Measurements from ENCODE around the gene CST9. TPM values are rescaled to one million over a fixed set of nuclear protein-coding genes. Genes with fewer than 3 reads are reported as not detected.

The CST9 gene
- total and polyA plus RNA-seq, 2 of the 8 experiments (the other 6 are each of a cell fraction or from before 2014, with no cell fraction given): 0.05 to 0.19 TPM

GRCh38 chr20:23632711-23633573, 27.2 kb upstream of the CST9 start (continued):
- TF ChIP-seq CHD7 (IDR thresholded peaks at IDR 0.05; ENCODE audit: insufficient replicate concordance, low read length) (no peak), TAF1 (IDR thresholded peaks at IDR 0.05; ENCODE audit: low read depth, low read length) (no peak), E2F6 (IDR thresholded peaks at IDR 0.05) (no peak), POU5F1 (IDR thresholded peaks at IDR 0.05; ENCODE audit: low read depth, low read length) (no peak), TBP (IDR thresholded peaks at IDR 0.05; ENCODE audit: low read depth, low read length) (no peak), EZH2 (IDR thresholded peaks at IDR 0.05; ENCODE audit: low read depth, low read length, severe bottlenecking) (no peak), CEBPB (IDR thresholded peaks at IDR 0.05; ENCODE audit: low read depth, low read length) (no peak), POLR2A (IDR thresholded peaks at IDR 0.05; ENCODE audit: control extremely low read depth in 1 of 2, low read depth in 2 of 2, low read length in 2 of 2) (no peak), BCL11A (IDR thresholded peaks at IDR 0.05; ENCODE audit: low read depth in 2 of 2, low read length in 2 of 2) (no peak)
